Measurements from ENCODE around the gene RBM33.
A peak's percentile ranks its signal among the peaks of the same experiment; 100 is the strongest.
"Not testable (repeated sequence)": the region's sequence is repeated elsewhere in the genome, so short reads cannot be mapped to it uniquely, and the experiment has no call there.

Gene RBM33

DNA sequence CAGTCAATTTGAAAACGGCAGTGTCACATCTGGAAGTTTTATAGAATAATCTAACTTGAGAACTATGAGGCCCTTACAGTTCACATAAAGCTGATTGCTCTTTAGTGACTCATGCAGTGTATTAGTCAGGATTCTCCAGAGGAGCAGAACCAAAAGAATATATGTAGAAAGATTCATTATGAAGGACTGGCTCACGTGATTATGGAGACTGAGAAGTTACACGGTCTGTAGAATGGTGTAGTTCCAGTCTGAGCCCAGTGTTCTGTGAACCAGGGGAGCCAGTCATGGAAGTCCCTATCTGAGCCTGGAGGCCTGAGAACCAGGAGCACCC lies 21.5 kb downstream of the RBM33 start:
- DNase-seq, result peak; percentile 90

DNA sequence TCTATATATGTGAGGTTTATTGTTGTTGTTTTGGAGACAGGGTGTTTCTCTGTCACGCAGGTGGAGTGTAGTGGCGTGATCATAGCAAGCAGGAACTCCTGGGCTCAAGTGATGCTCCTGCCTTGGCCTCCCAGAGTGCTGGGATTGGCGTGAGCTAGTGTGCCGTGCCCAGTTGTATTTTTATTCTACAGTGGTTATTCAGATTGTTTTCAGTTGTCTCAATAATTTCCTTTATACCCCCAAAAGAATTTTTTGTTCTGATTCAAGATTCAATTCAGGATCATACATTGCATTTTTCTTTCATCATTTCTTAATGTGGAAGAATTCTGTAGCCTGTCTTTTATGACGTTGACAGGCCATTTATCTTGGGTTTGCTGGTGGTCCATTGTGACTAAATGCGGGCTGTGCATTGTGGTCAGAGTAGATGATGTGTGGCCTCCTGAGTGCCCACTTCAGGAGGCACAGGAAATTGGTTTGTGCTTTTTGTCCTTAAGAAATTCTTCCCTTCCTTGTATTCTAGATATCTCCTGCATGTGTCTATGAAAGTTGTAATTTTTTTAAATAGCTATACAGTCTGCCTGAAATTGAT lies 22.9 kb downstream of the RBM33 start:
- no peak for DNase-seq

DNA sequence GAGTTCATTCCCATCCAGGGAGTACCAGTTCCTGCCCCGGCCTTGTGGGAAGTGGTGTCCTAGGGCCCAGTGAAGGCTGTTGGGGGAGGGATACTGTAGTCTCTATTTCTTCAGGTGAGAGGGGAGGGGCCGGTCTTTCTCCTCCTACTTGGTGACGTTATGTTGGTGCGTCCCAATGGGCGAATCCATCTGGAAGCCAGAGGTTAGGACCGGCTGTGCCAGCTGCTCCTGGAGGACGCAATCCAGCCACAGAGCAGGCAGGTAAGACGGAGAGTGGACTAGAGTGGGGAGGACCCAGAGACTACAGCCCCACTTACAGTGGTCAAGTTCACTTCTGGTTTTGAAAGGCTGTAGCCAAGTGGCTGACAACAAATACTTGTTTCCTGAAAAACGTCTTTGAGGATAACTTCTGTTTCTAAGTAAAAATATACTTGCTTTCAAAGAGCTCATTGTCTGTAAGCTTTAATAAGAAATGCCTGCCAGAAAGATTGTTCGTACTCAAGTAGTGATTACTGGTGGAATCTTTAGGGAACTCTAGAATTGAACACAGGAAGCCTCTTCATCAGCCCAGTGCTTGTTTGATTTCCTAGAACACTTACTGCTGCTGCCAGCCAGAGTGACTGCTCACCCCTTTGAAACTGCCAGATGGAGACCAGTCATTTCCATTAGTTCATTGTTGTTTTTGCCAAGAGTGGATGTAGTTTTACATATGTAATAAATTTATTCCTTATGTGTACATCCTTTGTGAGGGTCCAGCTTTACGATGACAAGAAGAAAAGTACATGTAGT lies 25.4 kb downstream of the RBM33 start:
- DNase-seq, result peak; percentile 15

GRCh38 chr7:155670521-155670920 lies 26.1 kb downstream of the RBM33 start:
- no peak for DNase-seq

DNA sequence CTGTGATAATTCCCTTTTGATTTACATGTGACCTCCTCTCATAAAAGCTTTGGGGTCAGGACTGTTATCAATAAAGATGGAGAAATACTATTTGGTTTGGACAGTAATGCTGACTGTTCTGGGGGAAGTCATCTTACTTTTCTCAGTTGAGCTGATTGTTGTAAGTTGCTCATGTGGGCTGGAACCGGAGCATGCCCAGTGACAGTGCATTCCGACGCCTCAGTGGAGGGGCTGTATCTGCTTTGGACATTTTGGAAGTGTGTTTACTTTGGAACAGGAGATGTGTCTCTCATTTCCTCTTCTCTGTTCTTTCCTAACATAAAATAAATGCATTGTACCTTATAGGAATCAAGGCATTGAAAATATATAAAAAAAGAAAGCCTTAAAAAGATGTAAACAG lies 30.1 kb downstream of the RBM33 start:
- no peak for DNase-seq

GRCh38 chr7:155676052-155676451 lies 31.6 kb downstream of the RBM33 start:
- no peak for DNase-seq

DNA sequence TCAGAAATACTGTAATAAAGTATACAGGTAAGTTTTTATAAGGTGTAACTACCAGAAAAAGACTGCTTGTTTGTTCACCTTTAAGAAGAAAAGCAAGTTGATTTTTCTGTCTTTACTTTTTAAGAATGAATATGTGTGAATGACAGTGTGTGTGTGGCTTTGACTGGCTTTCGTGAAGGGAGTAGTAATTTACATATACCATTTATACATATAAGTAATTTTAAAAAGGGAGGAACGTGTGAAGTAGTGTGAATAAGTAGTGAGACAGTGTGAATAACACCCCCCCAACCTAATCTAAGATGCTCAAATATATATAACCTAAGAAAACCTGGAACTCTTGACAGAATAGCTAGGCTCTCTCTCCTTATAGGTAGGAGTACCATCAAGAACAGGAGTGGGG lies 33.2 kb downstream of the RBM33 start:
- DNase-seq, result no peak

DNA sequence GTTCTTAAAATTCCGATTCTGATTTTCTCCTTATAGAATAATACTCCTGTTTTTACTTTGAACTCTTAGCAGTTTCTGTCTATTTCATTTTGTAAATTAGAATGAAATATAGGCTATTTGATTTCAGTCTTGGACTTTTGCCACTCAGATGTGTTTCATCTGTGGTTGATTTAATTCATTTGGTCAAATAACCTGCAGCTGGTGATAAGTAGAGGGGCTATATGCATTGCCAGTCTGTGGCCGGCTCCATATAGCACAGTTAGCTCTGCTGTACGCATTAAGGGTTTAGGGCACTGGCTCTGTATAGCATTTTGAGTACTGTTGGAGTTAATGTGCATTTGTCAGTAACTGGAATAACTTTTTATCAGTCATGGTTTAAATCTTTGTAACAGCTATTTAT lies 35.7 kb downstream of the RBM33 start:
- DNase-seq, result no peak

DNA sequence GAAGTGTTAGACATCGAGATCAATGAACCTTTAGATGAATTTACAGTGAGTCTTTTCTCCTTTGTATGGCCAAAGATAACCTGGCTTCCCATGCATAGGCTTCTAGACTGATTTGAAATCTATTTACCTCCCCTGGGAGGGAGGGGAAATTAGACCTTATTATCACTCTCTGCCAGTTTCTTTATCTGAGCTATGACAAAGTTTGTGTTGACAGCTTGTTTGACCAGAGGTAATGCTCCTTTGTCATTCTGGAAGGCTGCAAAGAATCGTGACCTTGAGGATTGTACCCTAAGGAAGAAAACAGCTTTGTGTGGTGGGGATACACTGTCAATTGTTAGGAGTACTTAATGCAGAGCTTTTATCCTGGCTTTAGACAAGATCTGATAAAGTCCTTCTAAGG lies 36.4 kb downstream of the RBM33 start:
- DNase-seq, result no peak

- no peak for DNase-seq
Observed at GRCh38 chr7:155681663-155682062, 37.2 kb downstream of the RBM33 start.

DNA sequence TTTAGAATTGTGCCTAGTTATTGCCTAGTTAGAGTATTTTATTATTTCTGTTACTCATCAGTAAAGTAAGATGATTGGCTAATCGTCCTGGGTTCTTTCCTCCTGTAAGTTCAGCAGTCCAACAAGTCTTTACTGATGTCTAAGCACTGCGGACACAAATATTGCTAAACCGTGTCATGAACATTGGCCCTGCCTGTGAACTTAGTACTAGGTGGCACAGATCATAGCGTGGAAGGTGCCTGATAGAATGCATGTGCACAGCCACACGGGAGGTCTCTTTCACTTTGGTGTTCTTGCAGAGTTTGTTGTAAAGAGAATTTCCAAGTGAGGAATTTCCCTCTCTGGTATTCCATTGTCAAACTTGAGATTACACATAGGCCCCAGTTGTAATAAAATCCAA lies 38.0 kb downstream of the RBM33 start:
- DNase-seq, result no peak

- no peak for DNase-seq
Observed at GRCh38 chr7:155683098-155683497, 38.6 kb downstream of the RBM33 start.

GRCh38 chr7:155683714-155684113 lies 39.3 kb downstream of the RBM33 start:
- no peak for DNase-seq

- DNase-seq, result no peak
Observed at GRCh38 chr7:155684543-155684942, 40.1 kb downstream of the RBM33 start.

DNA sequence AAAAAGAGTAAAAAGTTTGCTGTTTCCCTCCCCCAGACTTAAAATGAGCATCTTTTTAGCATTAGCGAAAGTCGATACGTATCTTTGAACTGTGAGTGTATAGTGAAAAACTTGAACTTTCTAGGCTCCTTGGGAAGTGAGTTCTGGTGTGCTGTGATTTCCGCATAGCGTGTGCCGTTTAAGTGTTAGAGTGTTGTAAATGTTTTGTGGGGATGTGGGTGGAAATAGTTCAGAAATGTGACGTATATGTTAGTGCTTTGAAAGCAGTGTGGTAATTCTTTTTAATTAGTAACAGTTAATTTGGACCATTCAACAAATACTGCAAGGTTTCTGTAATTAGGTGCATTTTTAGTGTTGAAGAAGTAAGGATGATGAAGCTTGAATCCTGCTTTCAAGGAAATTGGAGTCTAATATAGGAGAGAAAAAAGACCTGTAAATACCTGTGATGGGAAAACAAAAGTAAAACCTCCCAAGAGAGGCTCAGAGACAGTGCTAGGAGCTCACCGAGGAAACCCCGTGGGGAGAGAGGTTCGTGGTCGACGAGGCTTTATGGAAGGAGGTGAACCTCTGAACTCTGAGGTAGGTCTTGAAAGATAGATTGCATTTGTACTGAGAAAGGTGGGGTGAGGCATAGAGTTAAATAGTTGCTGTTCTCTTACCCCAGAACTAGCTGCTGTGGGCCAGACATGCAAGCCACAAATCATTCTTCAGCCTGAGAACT lies 40.8 kb downstream of the RBM33 start:
- no peak for DNase-seq

- DNase-seq, result no peak
Observed at GRCh38 chr7:155685791-155686160, 41.3 kb downstream of the RBM33 start.

- DNase-seq, result not testable (repeated sequence)
Observed at GRCh38 chr7:155686620-155687324, 42.3 kb downstream of the RBM33 start.

DNA sequence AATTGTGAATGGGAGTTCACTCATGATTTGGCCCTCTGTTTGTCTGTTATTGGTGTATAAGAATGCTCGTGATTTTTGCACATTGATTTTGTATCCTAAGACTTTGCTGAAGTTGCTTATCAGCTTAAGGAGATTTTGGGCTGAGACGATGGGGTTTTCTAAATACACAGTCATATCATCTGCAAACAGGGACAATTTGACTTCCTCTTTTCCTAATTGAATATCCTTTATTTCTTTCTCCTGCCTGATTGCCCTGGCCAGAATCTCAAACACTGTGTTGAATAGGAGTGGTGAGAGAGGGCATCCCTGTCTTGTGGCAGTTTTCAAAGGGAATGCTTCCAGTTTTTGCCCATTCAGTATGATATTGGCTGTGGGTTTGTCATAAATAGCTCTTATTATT lies 43.8 kb downstream of the RBM33 start:
- DNase-seq, result not testable (repeated sequence)

DNA sequence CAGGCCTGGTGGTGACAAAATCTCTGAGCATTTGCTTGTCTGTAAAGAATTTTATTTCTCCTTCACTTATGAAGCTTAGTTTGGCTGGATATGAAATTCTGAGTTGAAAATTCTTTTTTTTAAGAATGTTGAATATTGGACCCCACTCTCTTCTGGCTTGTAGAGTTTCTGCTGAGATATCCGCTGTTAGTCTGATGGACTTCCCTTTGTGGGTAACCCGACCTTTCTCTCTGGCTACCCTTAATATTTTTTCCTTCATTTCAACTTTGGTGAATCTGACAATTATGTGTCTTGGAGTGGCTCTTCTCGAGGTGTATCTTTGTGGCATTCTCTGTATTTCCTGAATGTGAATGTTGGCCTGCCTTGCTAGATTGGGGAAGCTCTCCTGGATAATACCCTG lies 46.2 kb downstream of the RBM33 start:
- not testable (repeated sequence) for DNase-seq

GRCh38 chr7:155692317-155692716 lies 47.9 kb downstream of the RBM33 start:
- no peak for DNase-seq

DNA sequence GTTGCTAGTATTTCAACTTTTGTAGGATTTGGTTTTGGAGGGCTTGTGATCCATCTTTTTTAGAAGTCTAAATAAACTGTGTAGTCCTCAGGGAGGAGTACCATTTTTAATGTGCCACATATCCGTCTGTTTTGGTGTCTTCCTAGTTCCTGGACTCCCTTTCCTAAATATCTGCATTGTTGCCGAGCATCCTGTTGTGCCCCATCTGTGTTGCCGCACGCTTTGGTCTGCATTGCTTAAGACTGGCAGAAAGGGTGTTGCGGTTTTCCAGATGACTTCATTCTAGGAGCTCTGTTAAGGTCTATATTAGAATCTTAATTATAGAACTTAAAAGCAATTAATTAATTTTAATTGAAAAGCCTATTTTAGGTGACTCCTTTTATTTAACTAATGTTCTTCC lies 49.4 kb downstream of the RBM33 start:
- DNase-seq, result no peak

GRCh38 chr7:155694851-155695250 lies 50.4 kb downstream of the RBM33 start:
- peak; percentile 13 for DNase-seq

- no peak for DNase-seq
Observed at GRCh38 chr7:155696747-155697146, 52.3 kb downstream of the RBM33 start.

- no peak for DNase-seq
Observed at GRCh38 chr7:155698633-155699032, 54.2 kb downstream of the RBM33 start.

Measured in HCEC 1CT (cell line).